Measurements from ENCODE around the gene TTLL11.

TTLL11 gene

DNA sequence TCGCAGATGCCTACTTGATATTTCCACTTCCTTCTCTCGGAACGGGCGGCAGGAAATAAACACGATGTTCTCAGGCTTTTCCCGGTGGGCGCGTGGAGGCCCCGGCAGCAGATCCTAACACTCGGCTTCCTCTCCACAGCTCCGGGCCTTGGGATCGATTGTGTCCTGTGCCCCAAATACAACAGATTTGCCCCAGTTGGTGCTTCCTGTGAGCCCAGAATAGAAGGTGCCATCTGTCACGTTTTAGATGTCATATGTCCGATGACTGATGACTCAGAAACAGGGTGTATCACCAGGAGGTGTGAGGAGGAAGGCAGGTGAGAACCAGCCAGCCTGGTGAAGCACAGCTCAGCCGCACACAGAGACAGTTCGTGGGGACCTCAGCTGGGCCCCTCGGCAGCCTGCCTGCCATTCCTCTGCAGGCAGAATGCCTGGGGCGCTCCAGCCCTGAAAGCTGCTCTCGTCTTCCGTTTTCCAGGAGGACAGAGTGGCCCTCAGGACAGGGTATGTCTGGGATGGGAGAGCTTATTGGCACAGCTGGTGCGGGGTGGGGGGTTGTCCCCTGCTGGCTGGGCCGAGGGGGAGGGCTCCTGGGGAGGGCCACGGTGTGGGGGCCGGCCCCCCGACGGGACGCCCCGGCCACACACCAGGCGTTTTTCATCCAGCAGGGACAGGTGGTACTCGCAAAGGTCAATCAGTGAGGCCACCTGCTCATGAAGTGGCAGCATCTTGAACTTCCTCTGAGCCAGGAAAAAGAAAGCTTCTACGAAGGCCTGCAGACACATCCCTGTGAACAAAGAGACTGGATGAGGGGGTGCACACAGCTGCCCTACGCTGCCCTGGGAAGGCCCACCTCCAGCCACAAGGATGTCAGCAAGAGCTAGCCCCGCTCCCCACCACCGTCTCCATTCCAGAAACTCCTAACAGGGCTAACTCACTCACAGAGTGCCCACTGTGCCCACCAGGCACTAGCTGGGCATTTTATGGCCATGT is 270.7 kb downstream of the TTLL11 start:
- DNase-seq: no peak

GRCh38 chr9:121821326-121821725 is 271.8 kb downstream of the TTLL11 start:
- no peak for DNase-seq

DNA sequence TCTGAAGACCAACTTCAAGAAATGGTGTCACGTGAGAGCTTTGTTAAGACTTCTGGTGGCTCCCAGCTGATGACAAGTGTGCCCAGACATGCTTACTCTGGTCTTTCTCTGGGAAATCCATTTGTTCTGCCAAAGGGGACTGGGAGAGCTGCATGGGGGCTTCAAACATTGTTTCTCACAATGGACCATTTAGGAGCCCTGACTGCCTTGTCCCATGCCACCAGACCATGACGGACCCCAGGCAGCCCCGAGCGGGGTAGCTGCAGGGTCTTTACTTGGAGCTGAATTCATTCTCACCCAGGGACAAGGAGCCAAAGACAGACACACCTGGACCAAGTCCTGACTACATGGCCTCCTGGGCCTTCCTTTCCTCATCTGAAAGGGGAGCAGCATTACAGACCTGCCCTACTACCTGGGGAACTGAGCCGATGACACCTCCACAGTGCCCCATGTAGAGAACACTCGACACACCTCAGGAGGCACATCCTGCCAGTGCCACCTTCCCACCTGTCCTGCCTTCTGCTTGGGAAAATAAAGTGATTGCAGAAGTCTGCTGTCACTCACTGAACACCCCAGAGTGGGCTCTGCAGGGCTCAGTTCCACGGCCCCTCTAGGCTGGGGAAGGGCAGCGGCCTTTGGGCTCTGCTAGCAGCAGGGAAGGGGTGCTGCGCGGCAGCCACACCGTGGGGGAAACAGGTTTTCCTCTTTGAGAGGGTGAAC is 272.7 kb downstream of the TTLL11 start:
- no peak for DNase-seq

GRCh38 chr9:121819428-121820231 is 273.5 kb downstream of the TTLL11 start:
- no peak for DNase-seq

GRCh38 chr9:121818841-121819427 is 274.2 kb downstream of the TTLL11 start:
- DNase-seq: no peak

DNA sequence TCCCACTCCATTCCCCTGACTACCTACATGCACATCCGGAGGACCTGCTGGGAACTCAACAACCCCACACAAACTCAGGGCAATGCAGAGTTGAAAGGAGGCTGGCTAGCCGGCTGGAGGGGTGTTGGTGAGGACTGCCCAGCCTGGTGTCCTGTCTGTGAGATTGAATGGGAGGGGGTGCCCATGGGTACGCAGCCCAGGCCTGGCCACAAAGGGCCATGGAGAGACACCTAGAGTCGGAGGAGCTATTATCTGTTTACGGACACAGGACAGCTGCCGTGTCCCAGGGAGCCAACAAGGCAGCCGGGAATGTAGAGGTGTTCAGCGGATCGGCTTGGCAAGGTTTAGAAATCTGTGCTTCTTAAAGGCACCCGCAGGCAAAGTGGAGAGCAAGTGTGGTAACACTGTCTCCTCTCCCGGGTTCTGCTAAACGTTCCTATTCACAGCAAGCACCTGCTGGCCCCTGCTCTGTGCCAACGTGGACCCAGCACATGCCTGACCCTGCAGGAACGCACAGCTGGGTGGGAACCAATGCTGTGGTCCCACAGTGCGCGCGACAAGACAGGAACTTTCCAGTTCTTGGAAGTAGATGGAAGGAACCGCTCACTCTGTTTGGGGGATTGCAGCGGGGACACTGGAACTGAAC is 275.0 kb downstream of the TTLL11 start:
- DNase-seq: no peak

GRCh38 chr9:121817476-121817875 is 275.6 kb downstream of the TTLL11 start:
- DNase-seq: no peak

DNA sequence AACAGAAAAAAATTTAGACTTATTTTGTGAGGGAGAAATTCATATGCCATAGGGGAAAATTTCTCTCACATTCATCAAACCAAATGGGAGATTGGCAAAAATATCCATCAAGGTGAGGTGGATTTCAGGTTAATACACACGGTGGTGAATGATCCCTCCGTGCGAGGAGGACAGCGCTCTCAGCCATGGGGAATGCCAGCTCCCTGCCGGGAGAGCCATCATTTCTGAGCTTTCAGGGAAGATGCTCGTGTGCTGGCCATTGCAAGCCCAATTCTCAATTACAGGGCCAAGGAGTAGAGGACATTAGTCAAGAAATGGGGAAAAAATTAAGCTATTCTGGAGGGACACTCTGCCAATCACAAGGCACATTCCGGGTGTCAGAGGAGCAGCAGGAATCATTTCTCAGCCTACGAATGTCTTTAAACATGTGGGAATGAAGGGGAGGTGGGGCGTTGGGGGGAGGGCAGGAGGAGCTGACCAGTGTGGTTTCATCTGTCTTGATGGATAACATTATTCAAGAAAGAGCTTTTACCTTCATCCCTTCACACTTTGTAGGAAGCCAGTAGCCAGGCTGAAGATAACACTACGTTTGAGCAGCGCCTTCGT is 276.2 kb downstream of the TTLL11 start:
- no peak for DNase-seq

- DNase-seq: no peak
Measured at GRCh38 chr9:121816449-121816817, 276.7 kb downstream of the TTLL11 start.

- DNase-seq: no peak
Measured at GRCh38 chr9:121815546-121816448, 277.3 kb downstream of the TTLL11 start.

DNA sequence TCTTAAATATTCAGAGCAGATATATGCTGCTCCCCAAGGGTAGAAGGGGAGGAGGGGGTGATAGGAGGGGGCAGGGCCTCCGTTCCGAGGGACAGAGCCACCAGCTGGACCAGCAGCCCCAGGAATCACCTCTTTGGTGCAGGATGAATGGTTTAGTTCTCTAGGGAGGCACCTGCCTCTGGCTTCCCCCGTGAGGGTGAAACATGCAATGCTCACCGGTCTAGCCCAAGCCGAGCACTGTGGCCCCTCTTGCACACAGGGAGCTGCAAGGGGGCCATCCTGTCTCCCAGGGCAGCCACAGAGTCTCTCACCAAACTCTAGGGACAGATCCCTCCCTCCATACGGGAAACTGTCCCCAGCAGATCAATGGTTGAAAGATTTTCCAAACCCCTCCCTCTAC is 278.0 kb downstream of the TTLL11 start:
- no peak for DNase-seq

DNA sequence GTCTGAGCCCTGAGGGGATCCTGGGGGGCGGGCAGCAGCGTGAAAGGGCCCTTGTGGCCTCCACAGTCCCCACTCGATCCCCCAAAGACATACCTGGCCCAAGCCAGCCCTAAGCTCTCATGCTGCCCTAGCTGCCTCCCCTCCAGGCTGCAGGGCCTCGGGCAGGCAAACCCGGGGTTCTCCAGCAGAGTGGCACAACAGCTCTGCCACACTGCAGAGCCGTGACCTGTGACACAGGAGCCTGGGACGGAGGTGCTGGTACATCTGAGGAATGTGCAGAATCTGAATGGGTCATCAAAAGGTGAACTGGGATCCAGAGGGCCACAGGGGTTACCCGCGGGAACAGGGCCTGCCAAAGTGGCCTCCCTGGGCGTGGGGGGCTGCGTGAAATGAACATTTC is 278.5 kb downstream of the TTLL11 start:
- no peak for DNase-seq

GRCh38 chr9:121813519-121814210 is 279.4 kb downstream of the TTLL11 start:
- DNase-seq: no peak

GRCh38 chr9:121812159-121812735 is 280.9 kb downstream of the TTLL11 start:
- DNase-seq: no peak

GRCh38 chr9:121811751-121812150 is 281.4 kb downstream of the TTLL11 start:
- DNase-seq: no peak

GRCh38 chr9:121811140-121811539 is 282.0 kb downstream of the TTLL11 start:
- no peak for DNase-seq

GRCh38 chr9:121810489-121810888 is 282.6 kb downstream of the TTLL11 start:
- no peak for DNase-seq

DNA sequence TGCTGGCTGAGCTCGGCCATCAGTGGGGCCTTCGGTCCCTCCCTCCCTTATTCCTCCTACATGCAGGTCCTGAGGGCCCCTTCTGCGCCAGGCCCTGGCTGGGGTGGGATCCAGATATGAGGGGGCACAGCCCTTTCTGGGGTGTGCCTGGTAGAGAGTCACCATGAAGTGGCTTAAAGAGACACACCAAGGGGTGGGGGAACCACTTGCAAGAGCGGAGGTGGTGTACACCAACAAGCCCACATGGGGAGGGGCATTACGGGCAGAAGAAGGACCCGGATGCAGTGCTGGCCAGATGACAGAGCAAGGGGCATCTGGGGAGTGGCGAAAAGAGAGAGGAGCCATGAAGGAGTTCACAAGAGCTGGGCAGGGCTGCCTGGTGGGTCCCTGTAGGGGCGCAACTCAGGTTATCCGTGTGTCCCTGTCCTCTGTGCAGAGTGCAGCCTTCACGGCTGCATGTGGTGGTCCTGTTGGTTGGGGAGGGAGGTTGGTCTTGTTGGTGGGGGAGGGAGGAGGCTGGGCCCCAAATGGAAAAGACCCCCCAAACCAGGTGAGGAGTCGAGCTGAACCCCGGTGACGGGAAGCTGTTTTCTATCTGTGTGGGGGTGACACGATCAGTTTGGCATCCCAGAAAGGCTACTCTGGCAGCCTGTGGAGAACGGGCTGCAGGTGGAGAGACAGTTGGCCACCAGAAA is 283.6 kb downstream of the TTLL11 start:
- no peak for DNase-seq

DNA sequence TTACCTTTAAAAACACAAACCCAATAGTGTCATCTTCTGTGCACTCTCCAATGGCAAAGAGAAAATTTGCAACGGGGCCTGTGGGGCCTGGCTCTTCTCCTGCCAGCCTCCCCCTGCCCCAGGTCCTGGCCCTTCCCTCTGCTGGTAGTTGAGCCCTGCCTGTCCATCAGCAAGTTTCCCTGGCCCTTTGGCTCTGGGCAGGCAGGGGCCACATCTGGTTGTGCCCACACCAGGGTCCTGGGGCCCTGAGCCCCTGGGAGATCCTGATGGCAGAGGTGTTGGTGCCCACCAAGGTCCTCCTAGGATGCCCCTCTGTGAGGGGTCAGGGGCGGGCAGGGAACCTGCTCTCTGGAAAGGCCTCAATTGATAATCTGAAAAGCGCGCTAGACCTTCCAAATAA is 284.3 kb downstream of the TTLL11 start:
- DNase-seq: no peak

All from activated naive CD4-positive, alpha-beta T cell (primary cell).